Endothelial cell of umbilical vein (primary cell): ENCODE data around the gene HCAR2. TPM values are rescaled to one million over a fixed set of nuclear protein-coding genes. Genes with fewer than 3 reads are reported as not detected.

Experiments
- BruUV-seq: library from RNA; stranded (reverse); fragments of 400-500 nt; replicated peaks from 2 replicates; lab custom pipeline; 2021; lab: Mats Ljungman, UMichigan
- CTCF ChIA-PET: fragments of 300-600, 350-600 bp; sonication (Branson Sonifier 250); formaldehyde crosslinking; loops from one replicate; lab custom pipeline; 2021; ENCODE audit warnings: antibody characterized with exemption, inconsistent platforms; lab: Charles Lee
- POLR2A ChIA-PET: fragments of 300-600, 350-600 bp; sonication (Branson Sonifier 250); formaldehyde crosslinking; loops from one replicate; lab custom pipeline; 2021; ENCODE audit warnings: antibody characterized with exemption, inconsistent platforms; lab: Charles Lee
- DNase-seq: peaks from one replicate; pipeline ENCODE4 v3.0.0-alpha.2; 2011; ENCODE audit warnings: low read depth, low spot score
- FAIRE-seq: peaks from 2 replicates; lab custom pipeline; 2011; peaks lifted over from hg19 to GRCh38; lab: Jason Lieb, UNC
- H2AFZ ChIP-seq: 2 replicates; pipeline ENCODE4 v1.6.0; 2012; ENCODE audit warnings: low read depth, low read length, control low read depth, inconsistent platforms
- H3K27ac ChIP-seq: 2 replicates; pipeline ENCODE4 v1.5.1; 2011; ENCODE audit warnings: low read depth, mild to moderate bottlenecking, control low read depth, low read length, moderate library complexity; ENCODE audit not compliant: insufficient read depth
- H3K27me3 ChIP-seq, 2 experiments: 2 replicates each; pipeline versions ENCODE4 v1.6.0 to v1.6.1; 2011; ENCODE audit warnings: low read length in 2 of 2, mixed read lengths in 1 of 2; ENCODE audit not compliant: control insufficient read depth in 2 of 2, insufficient read depth in 2 of 2
- H3K36me3 ChIP-seq, 2 experiments: 2 replicates in 1 of 2; 3 replicates in 1 of 2; pipeline ENCODE4 v1.5.1; 2011; ENCODE audit warnings: low read length in 2 of 2, mild to moderate bottlenecking in 1 of 2, moderate library complexity in 1 of 2; ENCODE audit not compliant: control insufficient read depth in 2 of 2, insufficient read depth in 2 of 2; ENCODE audit errors: extremely low read depth in 1 of 2
- H3K4me1 ChIP-seq: 3 replicates; pipeline ENCODE4 v1.5.1; 2011; ENCODE audit warnings: mild to moderate bottlenecking, low read length; ENCODE audit not compliant: control insufficient read depth, insufficient read depth; ENCODE audit errors: extremely low read depth
- H3K4me2 ChIP-seq: 2 replicates; pipeline ENCODE4 v1.6.1; 2011; ENCODE audit warnings: low read length, control low read depth, mixed read lengths; ENCODE audit not compliant: insufficient read depth
- H3K4me3 ChIP-seq, 3 experiments: fragments of 200-600 bp in 1 of 3; sonication (generic), shearing (Covaris generic) in 1 of 3; replicated peaks in 1 of 3; 2 replicates each; pipeline ENCODE4 v1.5.1; 2011 to 2016; ENCODE audit warnings: control low read depth in 3 of 3, low read length in 3 of 3, mild to moderate bottlenecking in 2 of 3, inconsistent platforms in 1 of 3, low read depth in 1 of 3, moderate library complexity in 1 of 3; ENCODE audit not compliant: insufficient read depth in 1 of 3
- H3K79me2 ChIP-seq: 2 replicates; pipeline ENCODE4 v1.6.0; 2012; ENCODE audit warnings: low read length, inconsistent platforms; ENCODE audit not compliant: control insufficient read depth, insufficient read depth
- H3K9ac ChIP-seq: replicated peaks from 2 replicates; pipeline ENCODE3; 2011; ENCODE audit warnings: low read length, control low read depth; ENCODE audit not compliant: insufficient read depth; ENCODE audit errors: extremely low read depth
- H3K9me1 ChIP-seq: replicated peaks from 3 replicates; pipeline ENCODE4 v1.6.0; 2011; ENCODE audit warnings: mild to moderate bottlenecking, low read length; ENCODE audit not compliant: control insufficient read depth, insufficient read depth; ENCODE audit errors: extremely low read depth
- H3K9me3 ChIP-seq: replicated peaks from 2 replicates; pipeline ENCODE4 v1.5.1; 2012; ENCODE audit warnings: low read length, inconsistent platforms; ENCODE audit not compliant: control insufficient read depth, insufficient read depth
- H4K20me1 ChIP-seq: replicated peaks from 2 replicates; pipeline ENCODE3; 2011; ENCODE audit warnings: mild to moderate bottlenecking, low read length; ENCODE audit not compliant: control insufficient read depth, insufficient read depth; ENCODE audit errors: extremely low read depth
- EZH2 ChIP-seq: IDR thresholded peaks from 2 replicates; pipeline ENCODE4 v1.6.1; 2012; ENCODE audit warnings: borderline replicate concordance, low read depth, mild to moderate bottlenecking, moderate library complexity, low read length, inconsistent platforms; ENCODE audit not compliant: severe bottlenecking
- FOS ChIP-seq: IDR thresholded peaks from 2 replicates; pipeline ENCODE4 v1.6.1; 2011; ENCODE audit warnings: mild to moderate bottlenecking, low read length, moderate library complexity, borderline replicate concordance; ENCODE audit not compliant: insufficient read depth
- GATA2 ChIP-seq: IDR thresholded peaks from 2 replicates; pipeline ENCODE4 v1.7.0; 2011; ENCODE audit warnings: low read depth, mild to moderate bottlenecking, moderate library complexity, mixed read lengths, low read length; ENCODE audit not compliant: insufficient read length, insufficient read depth
- JUN ChIP-seq: IDR thresholded peaks from 2 replicates; pipeline ENCODE4 v1.6.1; 2011; ENCODE audit warnings: borderline replicate concordance, low read depth; ENCODE audit not compliant: insufficient read length, insufficient read depth
- MYC ChIP-seq: IDR thresholded peaks from one replicate; pipeline ENCODE4 v1.6.1; 2011; ENCODE audit warnings: mild to moderate bottlenecking, low read depth, low read length
- POLR2A ChIP-seq: IDR thresholded peaks from 2 replicates; pipeline ENCODE4 v1.6.1; 2012; ENCODE audit warnings: low read depth, mild to moderate bottlenecking, control low read depth, low read length
- POLR2AphosphoS5 ChIP-seq: IDR thresholded peaks from 2 replicates; pipeline ENCODE4 v1.6.1; 2012; ENCODE audit warnings: low read depth, mild to moderate bottlenecking, control low read depth, low read length, moderate library complexity; ENCODE audit not compliant: insufficient read depth
- dilution Hi-C: fragments of 300-500 bp; cut with MboI; formaldehyde crosslinking; loops from one replicate; pipeline ENCODE4 v1.15.0; 2019; ENCODE audit warnings: low sequenced_read_pairs; ENCODE audit not compliant: extremely low pct_ligation_motif_present
- intact Hi-C: fragments of 100-400 bp; cut with micrococcal nuclease; formaldehyde crosslinking; loops from one replicate; pipeline ENCODE4 v1.10.0; 2022
- polyA plus RNA-seq, 4 experiments: library from polyadenylated mRNA; depleted of rRNA in 3 of 4; stranded (reverse) in 3 of 4; unstranded in 1 of 4; fragments of >200 nt; gene quantifications; 2 replicates each; pipeline versions ENCODE4 v1.2.1 to v1.2.3, GENCODE V29; 2011 to 2012; ENCODE audit warnings: missing spikeins in 1 of 4
- total RNA-seq: library from RNA; stranded (reverse); gene quantifications from 2 replicates; pipeline ENCODE4 v1.2.3, GENCODE V29; 2021
- TF ChIP-seq, protein P1 (sequence below): IDR thresholded peaks from 2 replicates; pipeline ENCODE4 v1.6.1; 2011; ENCODE audit not compliant: insufficient read depth, insufficient read length
- TF ChIP-seq, protein P2 (sequence below), 2 donors: IDR thresholded peaks; 1 replicate in 1 of 2; 2 replicates in 1 of 2; pipeline ENCODE4 v1.5.1; 2011; ENCODE audit warnings: low read length in 2 of 2, mild to moderate bottlenecking in 2 of 2, moderate library complexity in 2 of 2, control low read depth in 1 of 2, inconsistent platforms in 1 of 2, low read depth in 1 of 2; ENCODE audit not compliant: insufficient read depth in 1 of 2; ENCODE audit errors: extremely low read depth in 1 of 2

HCAR2 gene
- total and polyA plus RNA-seq, 2 donors (not counting 3 experiments of a cell fraction or from before 2014, with no cell fraction given) = not detected

DNA sequence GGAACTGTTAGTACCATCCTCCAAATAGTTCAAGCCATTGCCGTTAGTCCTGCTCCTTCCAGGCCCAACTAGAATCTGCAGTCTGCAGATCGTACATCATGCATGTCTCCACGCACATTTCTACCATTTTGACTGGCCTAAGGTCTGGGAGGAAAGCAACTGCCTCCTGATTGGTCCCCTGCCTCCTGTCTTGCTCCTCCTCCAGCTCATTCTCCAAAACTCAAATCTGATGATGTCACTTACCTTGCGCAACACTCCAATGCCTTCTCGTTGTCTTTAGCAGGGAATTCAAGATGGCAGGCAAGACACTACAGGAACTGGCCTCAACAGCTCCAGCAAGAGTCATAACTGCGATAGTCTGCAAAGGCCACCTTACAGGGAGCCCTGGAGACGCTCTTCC lies 37.2 kb upstream of the HCAR2 start:
- Histone ChIP-seq H2AFZ (no peak overlapping the region), H3K9me1 (no peaks in the 10 kb centered on the region), H3K9me3 (no peaks in the 10 kb centered on the region), H3K4me1 (no peaks in the 10 kb centered on the region), H3K27me3 (no peaks in the 10 kb centered on the region), H3K27ac (no peak overlapping the region), H3K79me2 (no peaks in the 10 kb centered on the region), H3K4me2 (no peak overlapping the region), H4K20me1 (no peaks in the 10 kb centered on the region), H3K4me3 (no peak overlapping the region), H3K9ac (no peak overlapping the region), H3K36me3 (no peaks in the 10 kb centered on the region)
- intact Hi-C loops (no loop called here), dilution Hi-C loops (no loop called here)
- ChIA-PET POLR2A (no interaction called here), CTCF (interaction anchor here (1.0 to 1.4 kb wide), 2 partner anchors 10 to 103 kb away, joined by 3 read pairs; partner anchors contain the start of gene HCAR1)
- DNase-seq (no peak), FAIRE-seq (no peak)
- no TSS peak for BruUV-seq
- TF ChIP-seq MYC = no peak
- no peak for TF ChIP-seq EZH2
- TF ChIP-seq, protein P1, sequence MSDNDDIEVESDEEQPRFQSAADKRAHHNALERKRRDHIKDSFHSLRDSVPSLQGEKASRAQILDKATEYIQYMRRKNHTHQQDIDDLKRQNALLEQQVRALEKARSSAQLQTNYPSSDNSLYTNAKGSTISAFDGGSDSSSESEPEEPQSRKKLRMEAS = no peak
- no peak for TF ChIP-seq GATA2
- no peak for TF ChIP-seq POLR2AphosphoS5
- TF ChIP-seq FOS = no peak
- TF ChIP-seq JUN = no peak
- TF ChIP-seq, protein P2, sequence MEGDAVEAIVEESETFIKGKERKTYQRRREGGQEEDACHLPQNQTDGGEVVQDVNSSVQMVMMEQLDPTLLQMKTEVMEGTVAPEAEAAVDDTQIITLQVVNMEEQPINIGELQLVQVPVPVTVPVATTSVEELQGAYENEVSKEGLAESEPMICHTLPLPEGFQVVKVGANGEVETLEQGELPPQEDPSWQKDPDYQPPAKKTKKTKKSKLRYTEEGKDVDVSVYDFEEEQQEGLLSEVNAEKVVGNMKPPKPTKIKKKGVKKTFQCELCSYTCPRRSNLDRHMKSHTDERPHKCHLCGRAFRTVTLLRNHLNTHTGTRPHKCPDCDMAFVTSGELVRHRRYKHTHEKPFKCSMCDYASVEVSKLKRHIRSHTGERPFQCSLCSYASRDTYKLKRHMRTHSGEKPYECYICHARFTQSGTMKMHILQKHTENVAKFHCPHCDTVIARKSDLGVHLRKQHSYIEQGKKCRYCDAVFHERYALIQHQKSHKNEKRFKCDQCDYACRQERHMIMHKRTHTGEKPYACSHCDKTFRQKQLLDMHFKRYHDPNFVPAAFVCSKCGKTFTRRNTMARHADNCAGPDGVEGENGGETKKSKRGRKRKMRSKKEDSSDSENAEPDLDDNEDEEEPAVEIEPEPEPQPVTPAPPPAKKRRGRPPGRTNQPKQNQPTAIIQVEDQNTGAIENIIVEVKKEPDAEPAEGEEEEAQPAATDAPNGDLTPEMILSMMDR (IDR thresholded peaks at IDR 0.05; ENCODE audit: extremely low read depth in 1 of 2, insufficient read depth in 1 of 2, low read depth in 1 of 2, low read length in 2 of 2) = no peak
- TF ChIP-seq POLR2A = no peak
